GM12875 (cell line): Measurements from ENCODE around the gene FPR1.
"Not testable (repeated sequence)": the region's sequence is repeated elsewhere in the genome, so short reads cannot be mapped to it uniquely, and the experiment has no call there.

Experiments
- H3K4me3 ChIP-seq: one replicate; pipeline ENCODE4 v1.5.1; 2011; ENCODE audit warnings: low read depth, low read length, control low read depth
- CTCF ChIP-seq: IDR thresholded peaks from 2 replicates; pipeline ENCODE4 v1.5.1; 2011; ENCODE audit warnings: low read depth, mild to moderate bottlenecking, control low read depth, inconsistent platforms, low read length, moderate library complexity, borderline replicate concordance; ENCODE audit not compliant: insufficient read depth

Gene FPR1

GRCh38 chr19:51779703-51780102 is 28.0 kb upstream of the FPR1 start:
- TF ChIP-seq CTCF = no peak
- no peak overlapping the region for H3K4me3 ChIP-seq

GRCh38 chr19:51779181-51779580 is 27.5 kb upstream of the FPR1 start:
- no peak for TF ChIP-seq CTCF
- no peak overlapping the region for H3K4me3 ChIP-seq

- no peak overlapping the region for H3K4me3 ChIP-seq
- peak; percentile 61 for TF ChIP-seq CTCF
Measured at GRCh38 chr19:51777570-51778462, 26.1 kb upstream of the FPR1 start.

GRCh38 chr19:51776561-51776960 is 24.9 kb upstream of the FPR1 start:
- H3K4me3 ChIP-seq = not testable (repeated sequence)

GRCh38 chr19:51772977-51773376 is 21.3 kb upstream of the FPR1 start:
- H3K4me3 ChIP-seq = no peak overlapping the region
- TF ChIP-seq CTCF = no peak

GRCh38 chr19:51771376-51772130 is 19.9 kb upstream of the FPR1 start:
- no peak for TF ChIP-seq CTCF
- H3K4me3 ChIP-seq = no peak overlapping the region

- no peak overlapping the region for H3K4me3 ChIP-seq
- no peak for TF ChIP-seq CTCF
Measured at GRCh38 chr19:51766461-51766860, 14.8 kb upstream of the FPR1 start.
